IMR-90 (cell line): ENCODE results near the gene ETNK1.

ENCODE experiments used
- MAZ ChIP-seq: IDR thresholded peaks from 2 replicates; pipeline ENCODE4 v1.6.1; 2012; ENCODE audit warnings: low read depth, mild to moderate bottlenecking, low read length, improper control_type of control experiment, moderate library complexity, borderline replicate concordance
- NFE2L2 ChIP-seq: fragments of 150-350 bp; IDR thresholded peaks from 2 replicates; pipeline ENCODE4 v1.6.1; 2016; ENCODE audit warnings: low read depth, mild to moderate bottlenecking, low read length
- POLR2A ChIP-seq: IDR thresholded peaks from 2 replicates; pipeline ENCODE4 v1.6.1; 2012; ENCODE audit warnings: mild to moderate bottlenecking, low read depth, low read length
- RCOR1 ChIP-seq: IDR thresholded peaks from 2 replicates; pipeline ENCODE4 v1.6.1; 2012; ENCODE audit warnings: mild to moderate bottlenecking, low read length, improper control_type of control experiment; ENCODE audit not compliant: insufficient replicate concordance
- SMC3 ChIP-seq: fragments of 150-350 bp; IDR thresholded peaks from 2 replicates; pipeline ENCODE4 v1.6.1; 2016; ENCODE audit warnings: low read depth, mild to moderate bottlenecking, antibody characterized with exemption, low read length, moderate library complexity
- TF ChIP-seq, protein P1 (sequence below): fragments of 150-350 bp; IDR thresholded peaks from 2 replicates; pipeline ENCODE4 v1.6.1; 2017; ENCODE audit warnings: mild to moderate bottlenecking, antibody characterized with exemption, low read length, low read depth
- TF ChIP-seq, protein P2 (sequence below): conservative IDR thresholded peaks from 2 replicates; pipeline ENCODE4 v1.5.1; 2012; ENCODE audit warnings: mild to moderate bottlenecking, low read depth, low read length, improper control_type of control experiment

DNA sequence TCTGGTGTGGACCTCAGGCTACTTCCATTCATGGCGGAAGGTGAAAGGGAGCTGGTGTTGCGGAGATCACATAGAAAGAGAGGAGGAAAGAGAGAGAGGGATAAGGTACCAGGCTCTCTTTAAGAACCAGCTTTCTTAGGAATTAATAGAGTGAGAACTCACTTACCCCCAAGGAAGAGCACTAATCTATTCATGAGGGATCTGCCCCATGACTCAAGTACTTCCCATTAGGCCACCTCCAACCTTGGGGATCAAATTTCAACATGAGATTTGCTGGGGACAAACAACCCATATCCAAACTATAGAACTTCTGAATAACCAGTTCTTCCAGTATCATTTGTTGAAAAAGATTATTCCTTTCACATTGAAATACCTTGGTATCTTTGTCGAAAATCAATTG lies 46.6 kb upstream of the ETNK1 start:
- TF ChIP-seq MAZ: no peak
- TF ChIP-seq POLR2A: no peak
- TF ChIP-seq, protein P1, sequence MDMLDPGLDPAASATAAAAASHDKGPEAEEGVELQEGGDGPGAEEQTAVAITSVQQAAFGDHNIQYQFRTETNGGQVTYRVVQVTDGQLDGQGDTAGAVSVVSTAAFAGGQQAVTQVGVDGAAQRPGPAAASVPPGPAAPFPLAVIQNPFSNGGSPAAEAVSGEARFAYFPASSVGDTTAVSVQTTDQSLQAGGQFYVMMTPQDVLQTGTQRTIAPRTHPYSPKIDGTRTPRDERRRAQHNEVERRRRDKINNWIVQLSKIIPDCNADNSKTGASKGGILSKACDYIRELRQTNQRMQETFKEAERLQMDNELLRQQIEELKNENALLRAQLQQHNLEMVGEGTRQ: no peak
- TF ChIP-seq, protein P2, sequence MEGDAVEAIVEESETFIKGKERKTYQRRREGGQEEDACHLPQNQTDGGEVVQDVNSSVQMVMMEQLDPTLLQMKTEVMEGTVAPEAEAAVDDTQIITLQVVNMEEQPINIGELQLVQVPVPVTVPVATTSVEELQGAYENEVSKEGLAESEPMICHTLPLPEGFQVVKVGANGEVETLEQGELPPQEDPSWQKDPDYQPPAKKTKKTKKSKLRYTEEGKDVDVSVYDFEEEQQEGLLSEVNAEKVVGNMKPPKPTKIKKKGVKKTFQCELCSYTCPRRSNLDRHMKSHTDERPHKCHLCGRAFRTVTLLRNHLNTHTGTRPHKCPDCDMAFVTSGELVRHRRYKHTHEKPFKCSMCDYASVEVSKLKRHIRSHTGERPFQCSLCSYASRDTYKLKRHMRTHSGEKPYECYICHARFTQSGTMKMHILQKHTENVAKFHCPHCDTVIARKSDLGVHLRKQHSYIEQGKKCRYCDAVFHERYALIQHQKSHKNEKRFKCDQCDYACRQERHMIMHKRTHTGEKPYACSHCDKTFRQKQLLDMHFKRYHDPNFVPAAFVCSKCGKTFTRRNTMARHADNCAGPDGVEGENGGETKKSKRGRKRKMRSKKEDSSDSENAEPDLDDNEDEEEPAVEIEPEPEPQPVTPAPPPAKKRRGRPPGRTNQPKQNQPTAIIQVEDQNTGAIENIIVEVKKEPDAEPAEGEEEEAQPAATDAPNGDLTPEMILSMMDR: no peak
- no peak for TF ChIP-seq SMC3
- no peak for TF ChIP-seq NFE2L2
- TF ChIP-seq RCOR1: no peak
